Left cardiac atrium (tissue), 4 donors: ENCODE results near the gene STBD1. TPM values are rescaled to one million over a fixed set of nuclear protein-coding genes. Genes with fewer than 3 reads are reported as not detected.
A peak's percentile ranks its signal among the peaks of the same experiment; 100 is the strongest.
"Not testable (repeated sequence)": the region's sequence is repeated elsewhere in the genome, so short reads cannot be mapped to it uniquely, and the experiment has no call there.

Experiments used
- ATAC-seq, 2 donors: fragments of 200-7000 bp; cut with Tn5 transposase; one replicate each; pipeline ENCODE4 v1.9.1; 2020; ENCODE audit warnings: mild to moderate bottlenecking in 2 of 2, moderate library complexity in 2 of 2
- DNase-seq: peaks from one replicate; pipeline ENCODE4 v3.0.0-alpha.2; 2020
- intact Hi-C, 2 donors: fragments of 100-400 bp; cut with DNase I; formaldehyde crosslinking; loops; one replicate each; pipeline versions ENCODE4 v1.14.1 to v1.15.1; 2022 to 2023
- total RNA-seq, 2 donors: library from RNA; stranded (reverse); fragmentation: NEBNext Ultra II Directional; extraction: Animal tissue kit (Norgen Biotek cat#: 25700); gene quantifications; one replicate each; pipeline ENCODE4 v1.2.1, GENCODE V29; 2021
- donor health status: DM: no; HTN: yes; CAD: no.
- donor health status: DM: no; HTN: yes; CAD: no; lungs with severe emphysema.
- donor health status: DM: yes; HTN: yes; CAD: no.
- donor health status: Dilated cardiomyopathy.

The STBD1 gene
- total RNA-seq, 2 donors from 2014 or later, result 27.2 to 36.7 TPM

GRCh38 chr4:76310683-76311082, 4.2 kb downstream of the STBD1 start:
- intact Hi-C loops, result loop anchor here in 1 of 2 donors (10.0 kb wide), 1 partner anchor 64 kb away; no protein-coding TSS in a partner anchor
- no peak for ATAC-seq
- DNase-seq, result no peak

- intact Hi-C loops, result loop anchor here in 1 of 2 donors (10.0 kb wide), 1 partner anchor 63 kb away; no protein-coding TSS in a partner anchor
- DNase-seq, result no peak
Measured at GRCh38 chr4:76311896-76312331, 5.4 kb downstream of the STBD1 start.

GRCh38 chr4:76312457-76312856, 5.9 kb downstream of the STBD1 start:
- ATAC-seq (no peak), DNase-seq (no peak)
- intact Hi-C loops, result loop anchor here in 1 of 2 donors (10.0 kb wide), 1 partner anchor 62 kb away; no protein-coding TSS in a partner anchor

More at GRCh38 chr4:76311896-76312331, 5.4 kb downstream of the STBD1 start:
- ATAC-seq, result no peak

GRCh38 chr4:76313547-76313946, 7.0 kb downstream of the STBD1 start:
- intact Hi-C loops, result loop anchor here in 1 of 2 donors (10.0 kb wide), 1 partner anchor 61 kb away; no protein-coding TSS in a partner anchor
- DNase-seq, result no peak
- ATAC-seq, result no peak

GRCh38 chr4:76315267-76315918, 8.9 kb downstream of the STBD1 start:
- intact Hi-C loops, result loop anchor here in 1 of 2 donors (10.0 kb wide), 1 partner anchor 59 kb away; no protein-coding TSS in a partner anchor
- no peak for DNase-seq
- peak in 1 of 2 donors; percentile 75 for ATAC-seq

GRCh38 chr4:76316131-76316530, 9.6 kb downstream of the STBD1 start:
- DNase-seq (no peak), ATAC-seq (no peak)
- intact Hi-C loops, result loop anchor here in 1 of 2 donors (10.0 kb wide), 1 partner anchor 59 kb away; no protein-coding TSS in a partner anchor

- intact Hi-C loops, result no loop called here
- no peak for ATAC-seq
Measured at GRCh38 chr4:76322236-76322635, 15.7 kb downstream of the STBD1 start.

GRCh38 chr4:76325072-76325471, 18.5 kb downstream of the STBD1 start:
- no peak for ATAC-seq
- DNase-seq, result no peak
- intact Hi-C loops, result no loop called here

More at GRCh38 chr4:76322236-76322635, 15.7 kb downstream of the STBD1 start:
- DNase-seq, result no peak

- ATAC-seq, result no peak
- intact Hi-C loops, result no loop called here
- DNase-seq, result no peak
Measured at GRCh38 chr4:76326515-76326914, 20.0 kb downstream of the STBD1 start.

GRCh38 chr4:76334885-76335284, 28.4 kb downstream of the STBD1 start:
- intact Hi-C loops, result no loop called here
- DNase-seq, result no peak
- ATAC-seq, result no peak

GRCh38 chr4:76339364-76339763, 32.8 kb downstream of the STBD1 start:
- ATAC-seq (no peak), DNase-seq (no peak)
- intact Hi-C loops, result no loop called here

- DNase-seq (no peak), ATAC-seq (peak; percentile 90 to 98)
- intact Hi-C loops, result no loop called here
Measured at GRCh38 chr4:76341063-76341462, 34.5 kb downstream of the STBD1 start.

GRCh38 chr4:76342191-76342590, 35.7 kb downstream of the STBD1 start:
- no peak for ATAC-seq
- DNase-seq, result no peak
- intact Hi-C loops, result no loop called here

GRCh38 chr4:76342803-76343202, 36.3 kb downstream of the STBD1 start:
- DNase-seq (no peak), ATAC-seq (no peak)
- intact Hi-C loops, result no loop called here

GRCh38 chr4:76354517-76355473, 48.3 kb downstream of the STBD1 start:
- no peak for ATAC-seq
- intact Hi-C loops, result no loop called here
- no peak for DNase-seq

GRCh38 chr4:76357981-76358380, 51.4 kb downstream of the STBD1 start:
- intact Hi-C loops, result no loop called here
- ATAC-seq, result no peak
- no peak for DNase-seq

- DNase-seq, ATAC-seq, intact Hi-C loops: not testable (repeated sequence)
Measured at GRCh38 chr4:76359881-76360466, 53.4 kb downstream of the STBD1 start.
